ENCODE results near the gene MRNIP.
"Not testable (repeated sequence)": the region's sequence is repeated elsewhere in the genome, so short reads cannot be mapped to it uniquely, and the experiment has no call there.

MRNIP gene

DNA sequence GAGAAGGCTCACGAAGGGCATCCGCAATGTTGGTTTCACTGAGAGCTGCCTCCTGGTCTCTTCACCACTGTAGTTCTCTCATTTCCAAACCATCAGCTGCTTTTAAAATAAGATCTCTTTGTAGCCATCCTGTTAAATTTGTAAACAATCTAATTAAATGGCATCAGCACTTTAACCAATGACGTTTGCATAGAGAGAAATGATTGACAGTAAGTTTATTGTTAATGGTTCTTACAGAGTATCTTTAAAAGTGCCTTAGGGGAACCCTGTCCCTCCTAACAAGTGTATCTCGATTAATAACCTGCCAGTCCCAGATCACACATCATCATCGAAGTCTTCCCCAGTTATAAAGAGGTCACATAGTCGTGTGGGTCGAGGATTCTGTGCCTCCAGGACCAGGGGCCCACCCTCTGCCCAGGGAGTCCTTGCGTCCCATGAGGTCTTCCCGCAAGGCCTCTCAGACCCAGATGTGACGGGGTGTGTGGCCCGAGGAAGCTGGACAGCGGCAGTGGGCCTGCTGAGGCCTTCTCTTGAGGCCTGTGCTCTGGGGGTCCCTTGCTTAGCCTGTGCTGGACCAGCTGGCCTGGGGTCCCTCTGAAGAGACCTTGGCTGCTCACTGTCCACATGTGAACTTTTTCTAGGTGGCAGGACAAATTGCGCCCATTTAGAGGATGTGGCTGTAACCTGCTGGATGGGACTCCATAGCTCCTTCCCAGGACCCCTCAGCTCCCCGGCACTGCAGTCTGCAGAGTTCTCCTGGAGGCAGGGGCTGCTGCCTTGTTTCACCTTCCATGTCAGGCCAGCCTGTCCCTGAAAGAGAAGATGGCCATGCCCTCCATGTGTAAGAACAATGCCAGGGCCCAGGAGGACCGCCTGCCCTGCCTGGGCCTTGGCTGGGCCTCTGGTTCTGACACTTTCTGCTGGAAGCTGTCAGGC lies 21.3 kb downstream of the MRNIP start:
- DNase-seq: no peak

GRCh38 chr5:179836225-179837019 lies 22.2 kb downstream of the MRNIP start:
- DNase-seq: peak; percentile 49

DNA sequence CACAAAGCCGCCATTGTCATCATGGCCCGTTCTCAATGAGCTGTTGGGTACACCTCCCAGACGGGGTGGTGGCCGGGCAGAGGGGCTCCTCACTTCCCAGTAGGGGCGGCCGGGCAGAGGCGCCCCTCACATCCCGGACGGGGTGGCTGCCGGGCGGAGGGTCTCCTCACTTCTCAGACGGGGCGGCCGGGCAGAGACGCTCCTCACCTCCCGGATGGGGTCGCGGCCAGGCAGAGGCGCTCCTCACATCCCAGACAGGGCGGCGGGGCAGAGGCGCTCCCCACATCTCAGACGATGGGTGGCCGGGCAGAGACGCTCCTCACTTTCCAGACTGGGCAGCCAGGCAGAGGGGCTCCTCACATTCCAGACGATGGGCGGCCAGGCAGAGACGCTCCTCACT lies 23.7 kb downstream of the MRNIP start:
- not testable (repeated sequence) for DNase-seq

GRCh38 chr5:179834120-179834519 lies 24.5 kb downstream of the MRNIP start:
- no peak for DNase-seq

- DNase-seq: no peak
Observed at GRCh38 chr5:179833709-179834070, 24.9 kb downstream of the MRNIP start.

DNA sequence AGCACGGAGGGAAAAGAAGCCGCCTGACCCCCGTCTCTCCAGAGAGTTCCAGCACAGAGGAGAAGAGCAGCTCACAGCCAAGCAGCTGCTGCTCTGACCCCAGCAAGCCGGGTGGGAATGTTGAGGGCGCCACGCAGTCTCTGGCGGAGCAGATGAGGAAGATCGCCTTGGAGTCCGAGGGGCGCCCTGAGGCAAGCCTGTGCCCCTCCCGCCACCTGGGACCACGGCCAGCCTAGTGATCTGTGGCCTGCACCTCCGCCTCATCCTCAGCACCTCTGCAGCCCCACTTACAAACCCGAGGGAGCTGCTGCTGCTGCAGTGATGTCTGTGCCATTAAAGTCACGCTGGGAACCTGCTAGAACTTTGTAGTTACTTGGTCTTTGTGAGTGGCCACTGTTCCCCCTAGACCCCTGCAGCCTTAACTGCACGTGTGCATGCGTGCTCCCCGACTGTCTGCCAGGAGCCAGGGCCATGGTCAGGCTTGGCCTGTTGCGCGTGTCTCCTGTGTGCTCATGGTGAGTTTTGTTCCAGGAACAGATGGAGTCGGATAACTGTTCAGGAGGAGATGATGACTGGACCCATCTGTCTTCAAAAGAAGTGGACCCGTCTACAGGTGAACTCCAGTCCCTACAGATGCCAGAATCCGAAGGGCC lies 25.4 kb downstream of the MRNIP start:
- no peak for DNase-seq

GRCh38 chr5:179832039-179832745 lies 26.4 kb downstream of the MRNIP start:
- DNase-seq: no peak

GRCh38 chr5:179830818-179831468 lies 27.7 kb downstream of the MRNIP start:
- DNase-seq: no peak

DNA sequence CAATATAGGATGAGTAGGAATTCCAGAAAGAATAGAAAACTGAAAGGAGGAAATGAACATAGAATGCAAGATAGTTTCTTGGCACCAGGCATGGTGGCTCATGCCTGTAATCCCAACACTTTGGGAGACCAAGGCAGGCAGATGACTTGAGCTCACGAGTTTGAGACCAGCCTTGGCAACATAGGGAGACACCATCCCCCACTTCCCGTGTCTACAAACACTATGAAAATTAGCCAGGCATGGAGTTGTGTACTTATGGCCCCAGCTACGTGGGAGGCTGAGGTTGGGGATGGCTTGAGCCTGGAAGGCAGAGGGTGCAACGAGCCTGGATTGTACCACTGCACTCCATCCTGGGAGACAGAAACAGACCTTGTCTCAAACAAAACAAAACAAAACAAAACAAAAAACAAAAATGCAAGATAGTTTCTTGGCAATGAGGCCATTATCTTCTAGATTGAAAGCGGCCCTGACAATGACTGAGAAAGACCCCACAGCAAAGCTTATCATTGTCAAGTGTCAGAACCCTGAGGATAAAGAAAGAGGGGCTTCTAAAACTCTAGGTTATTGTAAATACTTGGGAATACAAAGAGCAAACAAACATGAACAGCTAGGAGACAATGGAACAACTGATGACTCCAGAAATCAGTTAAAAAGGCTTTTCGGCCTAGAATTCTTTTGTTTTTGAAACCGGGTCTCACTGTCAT lies 28.7 kb downstream of the MRNIP start:
- no peak for DNase-seq

- no peak for DNase-seq
Observed at GRCh38 chr5:179828756-179829421, 29.7 kb downstream of the MRNIP start.

- DNase-seq: no peak
Observed at GRCh38 chr5:179827680-179828079, 30.9 kb downstream of the MRNIP start.

DNA sequence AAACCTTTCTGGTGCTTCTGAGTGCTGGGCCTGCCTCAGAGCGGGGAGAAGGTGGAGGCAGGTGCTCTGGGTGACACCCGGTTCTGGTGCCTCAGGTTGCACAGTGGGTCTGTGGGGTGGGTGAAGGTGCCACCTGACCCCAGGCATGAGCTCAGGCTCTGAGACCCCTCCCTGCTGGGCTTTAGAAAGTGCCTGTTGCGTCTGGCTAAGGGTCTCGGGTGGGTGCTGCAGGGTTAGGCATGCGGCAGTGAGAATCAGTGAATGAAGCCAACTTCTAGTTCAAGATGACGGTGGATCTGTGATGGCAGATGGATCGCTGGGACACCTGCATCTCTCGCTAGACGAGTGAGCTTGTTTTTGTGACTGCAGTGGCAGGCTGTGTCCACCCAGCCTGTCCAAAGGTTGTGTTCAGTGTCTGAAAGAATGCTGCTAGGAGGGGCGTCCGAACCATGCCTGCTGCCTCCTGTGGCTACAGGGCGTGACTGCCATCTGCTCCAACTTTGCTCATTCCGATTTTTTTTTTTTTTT lies 32.9 kb downstream of the MRNIP start:
- no peak for DNase-seq

GRCh38 chr5:179824745-179825112 lies 33.9 kb downstream of the MRNIP start:
- DNase-seq: no peak

GRCh38 chr5:179823937-179824744 lies 34.5 kb downstream of the MRNIP start:
- DNase-seq: no peak

GRCh38 chr5:179822444-179822990 lies 36.1 kb downstream of the MRNIP start:
- no peak for DNase-seq

DNA sequence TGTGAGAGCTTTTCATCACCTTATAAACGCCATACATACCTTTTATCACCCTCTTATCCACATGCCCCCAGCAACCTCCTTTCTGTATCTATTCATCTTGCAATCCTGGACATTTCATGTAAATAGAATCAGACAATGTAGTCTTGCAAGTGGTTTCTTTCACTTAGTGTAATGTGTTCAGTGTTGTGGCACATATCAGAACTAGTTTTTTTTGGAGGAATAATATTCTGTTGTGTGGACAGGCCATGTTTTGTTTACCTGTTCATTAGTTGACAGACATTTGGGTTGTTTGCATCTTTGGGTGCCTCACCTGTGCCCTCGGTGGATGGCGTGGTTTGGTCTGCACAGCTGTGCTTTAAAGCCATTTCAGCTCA lies 36.6 kb downstream of the MRNIP start:
- no peak for DNase-seq

DNA sequence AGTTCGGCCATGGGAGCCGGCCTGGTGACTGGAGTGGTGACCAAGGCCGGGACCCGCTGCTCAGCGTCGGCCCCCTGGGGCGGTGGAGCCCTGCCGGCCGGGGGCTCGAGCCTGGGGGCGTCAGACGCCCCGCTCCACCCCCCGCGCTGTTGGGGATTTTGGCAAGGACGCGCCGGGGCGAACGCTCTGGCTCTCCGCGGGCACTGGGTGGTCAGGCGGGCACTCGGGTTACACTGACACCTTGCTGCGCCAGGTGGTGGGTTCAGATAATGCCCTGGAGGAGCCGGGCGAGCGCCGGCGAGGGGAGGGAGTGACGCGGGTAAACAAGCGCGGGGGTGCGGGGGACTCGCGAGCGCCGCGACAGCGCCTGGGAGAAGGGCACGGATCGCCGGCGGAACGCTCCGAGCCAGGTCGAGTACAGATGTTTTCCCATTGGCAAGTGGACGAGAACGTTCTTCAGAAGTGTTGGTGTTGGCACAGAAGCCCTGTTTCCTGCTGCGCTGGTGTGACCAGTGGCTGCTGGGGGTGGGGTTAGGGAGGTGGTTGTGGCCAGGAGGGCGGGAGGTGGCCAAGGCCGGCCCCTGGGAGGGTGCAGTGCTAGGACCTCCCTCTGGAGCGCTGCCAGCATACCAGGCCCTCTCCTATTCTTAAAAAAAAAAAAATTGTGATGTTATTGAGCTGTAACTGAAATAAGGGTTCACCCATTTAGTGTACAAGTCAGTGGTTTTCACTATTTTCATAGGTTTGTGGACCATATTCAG lies 37.1 kb downstream of the MRNIP start:
- peak; percentile 82 for DNase-seq

GRCh38 chr5:179820483-179821297 lies 37.9 kb downstream of the MRNIP start, which contains the start of gene SQSTM1:
SQSTM1 (plus strand) TSS chr5:179820905; CDS start chr5:179820937, 32 bp downstream.
- peak; percentile 76 for DNase-seq
